Stimulated activated naive CD4-positive, alpha-beta T cell treated with Interleukin-2 at 50 U/mL for 16 hours (primary cell): Measurements from ENCODE around the gene MAGI2.

Experiments
- DNase-seq: peaks from one replicate; lab custom pipeline; 2025; lab: John Stamatoyannopoulos, UW

Gene MAGI2

DNA sequence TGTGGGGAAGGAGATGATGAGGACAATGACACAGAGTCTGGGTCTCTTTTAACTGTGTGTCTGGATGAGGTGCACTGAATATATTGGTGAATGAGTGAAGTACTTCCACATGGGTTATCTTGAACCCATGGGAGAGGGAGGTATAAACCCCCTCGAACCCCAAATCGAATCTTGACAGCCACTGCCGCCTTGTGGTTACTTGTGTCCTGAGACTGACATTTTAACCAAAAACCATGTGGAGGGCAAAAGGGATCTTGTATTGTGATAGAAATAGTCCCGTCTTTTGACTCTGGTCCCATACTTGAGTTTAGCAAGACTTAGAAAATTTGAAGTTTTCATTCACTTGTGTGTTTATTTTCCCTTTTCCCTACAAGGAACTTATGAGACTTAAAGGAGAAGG, 1371.6 kb downstream of the MAGI2 start:
- no peak for DNase-seq

DNA sequence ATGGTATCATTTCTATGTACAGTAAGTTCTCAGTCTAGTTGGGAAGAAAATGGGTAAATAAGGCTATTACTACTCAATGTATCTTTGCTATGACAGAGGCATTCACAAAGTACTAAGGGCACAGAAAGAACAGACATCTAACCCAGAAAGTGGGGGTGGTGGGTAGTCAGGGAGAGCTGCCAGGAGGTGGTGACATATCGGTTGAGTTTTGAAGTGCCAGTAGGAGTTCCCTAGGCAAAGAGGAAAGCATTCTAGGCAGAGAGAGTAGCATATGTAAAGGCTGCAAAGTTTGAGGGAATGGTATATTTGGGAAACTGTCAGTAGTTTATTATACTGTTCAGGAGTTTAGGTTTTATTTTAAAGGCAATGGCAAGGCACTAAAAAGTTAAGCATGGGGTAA, 1372.1 kb downstream of the MAGI2 start:
- DNase-seq, result no peak

- no peak for DNase-seq
Measured at GRCh38 chr7:78080811-78081210, 1372.7 kb downstream of the MAGI2 start.

DNA sequence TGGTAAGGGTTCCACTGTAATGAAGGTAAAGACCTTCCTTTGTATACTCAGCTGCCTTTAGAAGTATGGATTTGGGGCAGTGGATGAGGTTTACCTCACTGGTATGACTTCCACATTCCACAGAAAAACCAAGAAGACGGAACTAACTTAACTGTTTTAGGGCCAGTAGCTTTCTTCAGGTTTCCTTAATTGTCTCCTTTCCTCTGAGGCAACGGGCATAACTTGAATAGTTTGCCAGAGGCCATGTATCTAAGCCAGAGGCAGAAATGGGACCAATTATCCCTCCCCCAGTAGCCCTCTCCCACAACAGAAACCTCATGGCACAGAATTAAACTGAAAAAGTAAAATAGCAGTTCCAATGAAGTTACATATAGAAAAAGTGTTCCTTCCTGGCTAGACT, 1373.2 kb downstream of the MAGI2 start:
- no peak for DNase-seq

DNA sequence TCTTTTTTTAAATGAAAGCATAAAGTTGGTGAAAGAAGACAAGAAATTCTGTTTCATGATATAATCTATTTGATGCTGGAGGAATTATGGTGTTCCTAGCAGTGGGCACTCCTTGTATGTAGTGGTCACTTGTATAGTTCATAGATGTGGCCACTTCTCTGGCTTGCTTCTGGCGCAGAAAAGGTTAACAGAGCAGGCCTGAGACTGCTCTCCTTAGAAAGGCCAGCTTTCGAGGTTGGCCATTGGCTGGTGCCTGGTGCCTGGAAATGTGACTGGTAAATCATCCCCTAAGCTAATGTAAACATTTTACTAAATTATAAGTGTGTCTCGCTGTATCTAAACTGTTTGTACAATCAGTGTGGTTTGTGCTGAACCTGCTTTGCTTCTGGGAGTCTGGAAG, 1378.8 kb downstream of the MAGI2 start:
- DNase-seq, result no peak

DNA sequence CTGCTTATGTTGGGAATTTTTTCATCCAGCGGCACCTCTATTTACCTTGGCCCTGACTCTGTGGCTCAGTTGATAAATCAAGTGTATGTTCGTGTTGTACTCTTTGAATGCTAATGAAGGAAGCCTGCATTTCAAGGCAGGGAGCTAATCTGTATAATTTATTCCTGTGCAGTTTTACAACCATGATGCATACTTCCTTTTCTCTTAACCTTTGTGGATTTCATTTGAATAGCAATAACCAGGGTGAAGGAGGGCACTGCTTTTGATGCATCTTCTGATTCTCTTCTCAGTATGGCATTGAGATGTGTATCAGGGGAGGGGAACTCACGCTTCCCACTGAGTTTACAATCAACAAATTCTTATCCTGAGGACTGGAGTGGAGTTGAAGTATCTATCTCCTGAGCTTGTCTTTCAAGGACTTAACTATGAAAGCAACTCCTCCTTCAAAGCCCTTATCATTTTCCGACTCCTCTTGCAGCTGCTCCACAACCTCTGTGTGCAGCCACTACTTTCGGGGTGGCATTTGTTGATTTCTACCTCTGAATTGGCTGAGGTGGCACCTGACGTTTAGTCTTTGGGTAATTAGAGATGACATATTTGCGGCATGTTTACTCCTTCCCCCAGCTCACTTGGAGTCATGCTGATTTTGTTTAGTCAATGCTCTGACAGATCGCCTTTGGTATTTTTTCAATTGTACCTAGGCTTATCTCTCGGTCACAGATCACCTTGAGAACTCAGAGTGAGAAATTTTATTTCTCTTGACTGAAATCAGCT, 1379.7 kb downstream of the MAGI2 start:
- DNase-seq, result no peak

GRCh38 chr7:78072201-78072590, 1381.3 kb downstream of the MAGI2 start:
- no peak for DNase-seq

- no peak for DNase-seq
Measured at GRCh38 chr7:78071491-78072200, 1381.8 kb downstream of the MAGI2 start.

- DNase-seq, result no peak
Measured at GRCh38 chr7:78066599-78066998, 1386.9 kb downstream of the MAGI2 start.

DNA sequence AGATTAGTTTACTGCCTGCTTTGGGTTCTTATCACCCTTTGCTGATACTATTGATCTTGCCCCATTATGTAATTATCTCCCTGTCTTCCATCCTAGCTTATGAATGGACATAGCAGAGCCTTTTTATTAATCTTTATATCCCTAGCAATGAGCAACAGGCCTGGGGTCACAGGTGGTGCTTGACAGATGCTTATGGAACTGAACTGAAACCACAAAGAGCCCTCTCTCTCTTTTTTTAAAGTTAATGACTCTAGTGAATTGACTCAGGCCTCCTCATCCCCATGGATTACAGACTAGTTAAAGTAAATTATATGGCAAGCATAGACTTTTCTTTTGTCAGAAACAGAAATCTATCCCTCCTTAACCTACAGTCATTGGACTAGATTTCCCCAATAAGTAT, 1389.7 kb downstream of the MAGI2 start:
- no peak for DNase-seq

GRCh38 chr7:78062214-78062613, 1391.3 kb downstream of the MAGI2 start:
- no peak for DNase-seq

DNA sequence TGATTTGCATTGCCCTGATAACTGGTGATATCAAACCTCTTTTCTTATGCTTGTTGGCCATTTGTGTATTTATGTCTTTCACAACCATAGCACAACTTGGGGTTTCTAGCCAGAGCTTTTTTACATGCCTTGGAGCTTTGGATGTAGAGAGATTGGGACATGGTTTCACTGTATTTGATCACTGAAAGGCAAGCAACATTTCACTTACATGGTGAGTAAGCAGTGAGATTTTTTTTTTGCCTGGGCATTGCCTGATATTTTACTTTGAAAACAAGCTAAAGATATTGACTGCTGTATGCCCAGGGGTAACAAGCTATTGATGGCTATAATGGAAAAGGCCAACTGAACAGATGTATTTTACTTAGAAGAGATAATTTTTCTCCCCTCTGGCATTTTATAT, 1395.9 kb downstream of the MAGI2 start:
- DNase-seq, result no peak

DNA sequence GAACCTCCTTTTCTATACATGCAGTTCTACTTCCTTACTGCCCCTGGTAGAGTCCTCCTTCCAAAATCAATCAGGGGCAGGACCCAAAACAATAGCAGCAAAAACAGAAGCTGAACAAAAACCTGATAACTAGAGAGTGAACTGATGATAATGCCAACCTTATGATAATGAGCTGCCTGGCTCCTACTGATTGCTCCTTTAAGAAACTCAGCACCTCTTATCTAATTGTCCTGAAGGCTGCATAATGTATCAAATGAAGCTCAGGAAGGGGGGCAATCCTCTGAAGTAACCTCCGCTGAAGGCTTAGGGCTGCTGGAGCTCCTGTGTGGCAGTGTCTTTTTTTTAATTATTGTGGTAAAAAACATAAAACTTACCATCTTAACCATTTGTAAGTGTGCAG, 1397.9 kb downstream of the MAGI2 start:
- no peak for DNase-seq

- DNase-seq, result no peak
Measured at GRCh38 chr7:78055001-78055573, 1398.4 kb downstream of the MAGI2 start.

DNA sequence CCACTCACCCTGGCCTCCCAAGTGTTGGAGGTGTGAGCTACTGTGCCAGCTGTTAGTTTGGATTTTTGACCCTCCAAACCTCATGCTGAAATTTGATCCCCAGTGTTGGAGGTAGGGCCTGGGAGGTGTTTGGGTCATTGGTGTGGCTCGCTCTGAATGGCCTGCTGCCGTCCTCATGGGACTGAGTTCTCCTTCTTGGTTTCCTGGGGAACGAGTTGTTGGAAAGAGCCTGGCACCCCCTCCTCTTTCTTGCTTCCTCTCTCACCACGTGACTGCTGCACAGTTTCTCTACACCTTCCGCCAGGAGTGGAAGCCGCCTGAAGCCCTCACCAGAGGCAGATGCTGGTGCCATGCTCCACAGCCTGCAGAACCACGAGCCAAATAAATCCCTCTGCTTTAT, 1401.4 kb downstream of the MAGI2 start:
- DNase-seq, result no peak

- no peak for DNase-seq
Measured at GRCh38 chr7:78047800-78048199, 1405.7 kb downstream of the MAGI2 start.

GRCh38 chr7:78043159-78043558, 1410.3 kb downstream of the MAGI2 start:
- DNase-seq, result no peak

DNA sequence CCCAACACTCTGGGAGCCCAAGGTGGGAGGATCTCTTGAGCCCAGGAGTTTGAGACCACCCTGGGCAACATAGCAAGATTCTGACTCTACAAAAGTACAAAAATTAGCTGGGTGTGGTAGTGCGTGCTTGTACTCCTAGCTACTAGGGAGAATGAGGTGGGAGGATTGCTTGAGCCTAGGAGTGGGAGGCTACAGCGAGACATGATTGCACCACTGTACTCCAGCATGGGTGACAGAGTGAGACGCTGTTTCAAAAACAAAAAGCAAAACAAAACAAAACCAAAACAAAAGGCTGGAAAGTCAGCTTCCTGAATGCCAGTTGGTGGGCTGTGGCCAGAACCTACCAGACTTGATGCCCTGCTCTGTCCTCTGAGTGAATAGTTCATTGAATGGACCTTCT, 1412.0 kb downstream of the MAGI2 start:
- no peak for DNase-seq

DNA sequence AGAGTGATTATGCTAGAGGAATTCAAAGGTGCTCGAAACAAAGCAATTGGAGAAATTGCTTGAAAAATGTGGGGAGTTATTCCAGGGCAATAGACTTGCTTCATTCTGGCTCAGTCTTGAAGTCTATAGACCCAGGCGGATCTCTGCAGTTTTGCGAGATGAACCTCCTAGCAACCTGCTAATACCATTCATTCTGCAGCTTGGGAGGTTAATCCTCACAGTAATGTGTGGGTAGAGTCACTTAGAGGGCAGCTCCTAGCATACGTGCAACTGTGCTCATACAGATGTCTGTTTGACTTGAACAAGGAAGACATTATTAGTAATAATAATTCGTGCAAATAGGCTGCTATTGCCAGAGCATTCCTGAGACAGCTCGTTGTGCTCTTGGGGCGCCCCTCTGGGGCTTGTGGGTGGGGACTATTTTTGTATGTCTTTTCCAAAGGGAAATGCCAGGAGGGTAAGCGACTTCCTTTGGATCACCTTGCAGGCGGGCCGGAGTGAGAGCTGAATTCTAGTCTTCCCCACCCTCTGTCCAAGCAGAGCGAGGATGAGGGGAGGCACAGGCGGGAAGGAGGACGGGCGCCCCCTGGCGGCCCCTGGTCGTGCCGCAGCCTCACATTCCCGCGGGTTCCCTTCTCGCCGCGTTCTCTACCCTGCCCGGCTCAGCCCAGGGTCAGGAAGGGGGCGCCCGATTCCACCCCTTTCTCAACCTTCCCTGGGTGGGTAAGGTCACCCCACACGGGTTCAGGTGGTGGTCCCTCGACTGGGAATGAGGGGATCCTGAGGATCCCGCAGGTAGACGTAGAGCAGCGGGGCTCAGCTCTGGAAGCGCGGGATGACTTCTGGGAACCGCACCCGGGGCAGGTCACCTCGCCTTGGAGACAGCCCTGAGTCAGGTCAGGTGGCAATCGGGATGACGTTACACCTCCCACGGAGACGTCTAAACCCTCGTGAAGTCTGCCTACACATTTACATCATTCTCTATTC, 1413.4 kb downstream of the MAGI2 start:
- DNase-seq, result peak; percentile 19

- DNase-seq, result no peak
Measured at GRCh38 chr7:78038465-78039080, 1414.9 kb downstream of the MAGI2 start.

DNA sequence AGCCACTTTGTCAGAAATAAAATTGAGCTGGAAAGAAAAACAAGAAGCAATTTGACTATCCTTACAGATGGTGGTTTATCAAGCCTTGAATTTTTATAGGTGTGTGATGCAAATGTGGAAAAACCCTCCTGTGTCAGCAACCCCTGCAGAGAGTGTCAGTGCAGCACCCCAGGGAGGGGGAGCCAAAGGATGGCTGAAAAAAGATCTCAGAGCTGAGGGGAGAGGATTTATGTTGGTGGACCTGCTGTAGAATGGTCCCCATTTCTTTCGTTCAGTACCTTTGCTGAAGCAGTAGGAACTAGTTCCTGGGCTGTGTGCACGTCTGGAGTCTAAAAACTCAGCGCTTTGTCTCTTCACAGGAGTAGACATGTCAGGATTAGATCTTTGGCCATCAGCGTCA, 1415.9 kb downstream of the MAGI2 start:
- DNase-seq, result no peak

- DNase-seq, result no peak
Measured at GRCh38 chr7:78033410-78033809, 1420.1 kb downstream of the MAGI2 start.
